ENCODE results near the gene RASD2.

RASD2 gene

DNA sequence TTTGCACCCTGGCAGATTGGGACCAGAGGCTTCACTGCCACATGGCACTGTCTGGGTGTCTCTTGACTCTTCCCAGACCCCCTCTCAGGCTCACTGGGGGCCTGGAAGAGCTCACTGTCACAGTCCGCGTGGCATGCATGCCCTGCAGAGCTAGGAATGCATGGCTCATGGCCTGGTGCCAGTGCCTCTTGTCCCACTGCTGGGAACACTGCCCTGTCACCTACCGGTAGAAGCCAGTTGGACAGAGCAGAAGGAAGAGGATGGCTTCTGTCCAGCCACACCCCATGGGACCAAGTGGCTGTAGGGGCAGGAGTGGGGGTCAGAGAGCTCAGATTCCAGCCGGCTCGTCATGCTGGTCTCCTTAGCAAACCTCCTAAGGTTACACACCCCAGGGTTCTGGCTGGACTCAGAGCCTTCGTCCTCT is 46.8 kb downstream of the RASD2 start:
- no peak for DNase-seq

GRCh38 chr22:35587896-35588295 is 47.3 kb downstream of the RASD2 start:
- DNase-seq: no peak

DNA sequence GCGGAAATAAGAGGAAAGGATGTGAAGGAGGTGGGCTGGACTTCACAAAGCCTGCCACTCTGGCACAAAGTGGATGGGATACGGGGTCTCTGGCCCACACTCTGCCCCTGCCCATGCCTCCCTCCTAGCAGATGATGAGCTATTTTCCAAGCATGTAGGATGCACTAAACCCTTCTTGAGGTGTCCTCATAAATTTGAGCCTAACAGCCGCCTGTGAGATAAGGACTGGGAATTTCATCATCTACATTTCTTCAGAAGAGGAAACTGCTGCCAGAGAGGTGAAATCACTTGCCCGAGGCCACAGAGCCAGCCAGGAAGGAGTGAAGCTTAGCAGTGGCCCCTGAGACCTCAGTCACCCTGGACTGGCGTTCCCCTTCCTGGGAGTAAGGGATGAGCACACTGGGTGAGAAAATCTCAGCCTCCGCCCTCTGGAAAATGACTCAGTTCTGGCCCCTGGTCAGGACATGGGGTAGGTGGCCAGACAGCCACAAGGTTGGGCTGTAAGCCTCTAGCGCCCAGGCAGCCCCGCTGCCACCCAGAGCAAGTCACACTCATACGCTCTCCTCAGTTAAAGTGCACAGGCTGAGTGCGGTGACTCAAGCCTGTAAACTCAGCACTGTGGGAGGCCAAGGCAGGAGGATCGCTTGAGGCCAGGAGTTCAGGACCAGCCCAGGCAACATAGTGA is 48.6 kb downstream of the RASD2 start:
- DNase-seq: no peak

- no peak for DNase-seq
Measured at GRCh38 chr22:35589756-35590093, 49.1 kb downstream of the RASD2 start.

DNA sequence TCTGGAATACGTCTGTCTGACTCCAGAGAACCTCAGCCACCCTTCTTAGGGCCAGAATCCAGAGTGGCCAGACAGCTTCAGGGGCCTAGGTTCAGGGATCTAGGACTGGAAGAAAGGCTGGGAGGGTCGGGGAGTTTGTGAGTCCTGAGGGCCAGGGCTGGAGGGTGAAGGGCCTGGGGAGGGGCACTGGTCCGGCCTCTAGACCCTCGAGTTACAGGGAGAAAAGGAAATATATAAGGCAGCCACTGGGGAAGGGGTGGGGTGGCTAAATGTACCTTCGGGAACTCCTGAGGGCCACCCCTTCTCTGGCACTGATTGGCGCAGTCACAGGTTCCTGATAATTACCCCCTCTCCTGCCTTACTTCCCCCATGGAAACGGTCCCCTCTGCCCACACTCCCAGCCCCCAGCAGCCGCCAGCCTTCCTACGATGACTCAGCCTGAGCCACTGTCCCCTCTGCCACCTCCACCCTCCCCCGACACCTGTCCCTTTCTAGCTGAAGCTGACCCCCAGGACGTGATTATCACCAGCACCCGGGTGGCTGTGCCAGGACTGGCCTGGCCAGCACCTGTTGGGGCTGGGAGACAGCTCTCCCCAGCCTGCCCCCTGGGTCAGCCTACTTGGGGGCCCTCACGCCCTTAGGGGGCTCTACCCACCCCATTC is 50.1 kb downstream of the RASD2 start:
- no peak for DNase-seq

DNA sequence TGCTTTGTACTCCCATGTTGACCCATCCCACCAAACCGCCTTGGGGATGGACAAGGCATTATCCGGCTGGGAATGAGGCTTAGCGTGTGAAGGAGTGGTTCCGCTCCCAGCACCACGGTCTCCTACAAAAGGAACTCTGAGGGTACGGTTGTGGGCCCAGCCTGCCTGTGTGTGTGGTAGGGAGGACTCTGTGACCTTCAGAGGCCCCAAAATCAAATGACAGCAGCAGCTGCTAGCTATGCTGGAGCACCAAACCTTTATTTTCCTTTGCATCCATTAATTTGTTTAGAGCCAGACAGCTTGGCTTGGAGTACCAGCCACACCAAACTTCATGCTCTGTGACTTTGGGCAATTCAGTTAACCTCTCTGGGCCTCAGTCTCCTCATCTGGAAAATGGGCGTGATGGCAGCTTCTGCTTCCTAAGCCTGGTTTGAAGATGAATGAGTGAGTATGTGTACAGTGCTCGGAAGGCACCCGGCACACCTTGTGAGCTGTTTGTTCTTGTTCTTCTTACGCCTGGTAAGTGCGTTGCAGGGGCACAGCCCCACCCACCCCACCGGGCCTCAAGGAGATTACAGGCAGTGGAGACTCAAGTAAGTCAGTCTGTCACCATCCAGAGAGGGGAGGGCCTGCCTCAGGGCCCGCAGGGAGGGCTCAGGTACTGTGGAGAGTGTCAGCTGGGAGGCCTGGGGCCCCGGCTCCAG is 51.2 kb downstream of the RASD2 start:
- DNase-seq: no peak

GRCh38 chr22:35592418-35592967 is 51.9 kb downstream of the RASD2 start:
- no peak for DNase-seq

- DNase-seq: no peak
Measured at GRCh38 chr22:35593071-35593890, 52.6 kb downstream of the RASD2 start.

DNA sequence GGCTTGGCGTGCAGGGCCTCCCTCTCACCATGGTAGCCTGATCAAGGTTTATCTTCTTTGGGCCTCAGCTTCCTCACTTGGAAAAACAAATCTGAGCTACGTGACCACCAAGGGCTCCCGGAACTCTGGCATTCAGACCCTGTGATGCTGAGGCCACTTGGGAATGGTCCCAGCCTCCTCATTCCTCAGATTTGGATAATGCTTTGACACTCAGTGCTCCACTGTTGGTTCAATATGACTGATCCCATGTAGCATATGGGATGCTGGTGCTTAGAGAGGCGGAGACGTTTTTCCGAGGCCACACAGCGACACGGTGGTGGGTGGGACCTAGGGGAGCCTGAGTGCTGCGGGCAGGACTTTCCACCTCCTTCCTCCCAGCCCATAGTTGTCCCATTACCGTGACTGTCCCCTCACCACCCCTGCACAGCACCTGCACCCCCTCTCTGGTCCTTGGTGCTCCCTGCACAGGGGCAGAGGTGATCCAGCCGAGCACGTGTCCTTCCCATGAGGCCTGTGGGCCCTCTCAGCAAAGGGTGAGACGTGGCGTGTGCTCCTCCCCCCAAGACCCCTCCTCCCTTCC is 53.4 kb downstream of the RASD2 start:
- DNase-seq: no peak

DNA sequence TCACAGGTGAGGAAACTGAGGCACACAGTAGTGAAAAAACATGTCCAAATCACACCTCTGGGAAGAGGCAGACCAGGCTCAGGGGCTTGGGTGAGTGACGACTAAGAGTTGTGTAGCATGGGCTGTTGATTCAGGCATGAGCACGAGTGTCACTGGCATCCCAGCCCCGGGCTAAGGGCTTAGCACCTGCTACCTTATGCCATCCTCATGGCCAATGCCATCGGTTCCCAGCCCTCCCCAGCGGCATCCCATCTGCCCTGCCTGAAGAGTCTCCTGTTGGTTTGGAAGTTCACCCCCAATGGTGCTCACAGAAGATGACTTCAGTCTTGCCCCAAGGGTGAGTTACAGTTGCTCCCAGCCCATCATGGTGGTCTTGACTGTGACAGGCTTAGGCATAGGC is 54.1 kb downstream of the RASD2 start:
- no peak for DNase-seq

DNA sequence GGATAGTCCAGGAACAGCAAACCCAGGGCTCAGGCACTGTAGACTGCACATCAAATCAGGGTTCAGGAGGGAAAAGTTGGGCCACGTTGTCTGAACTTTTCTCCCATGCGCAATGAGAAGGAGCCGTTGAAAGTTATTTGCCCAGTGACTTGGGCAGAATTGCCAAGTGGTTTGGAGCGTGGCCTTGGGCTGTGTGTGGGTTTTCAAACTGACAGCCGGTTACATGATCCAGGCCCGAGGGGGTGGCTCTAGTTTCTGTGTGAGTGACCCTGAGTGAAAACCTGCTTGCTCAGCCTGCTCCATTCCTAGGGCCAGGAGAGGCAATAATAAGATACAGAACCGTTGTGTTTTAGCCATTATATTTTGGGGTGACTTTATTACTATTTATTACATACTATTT is 56.2 kb downstream of the RASD2 start:
- no peak for DNase-seq

DNA sequence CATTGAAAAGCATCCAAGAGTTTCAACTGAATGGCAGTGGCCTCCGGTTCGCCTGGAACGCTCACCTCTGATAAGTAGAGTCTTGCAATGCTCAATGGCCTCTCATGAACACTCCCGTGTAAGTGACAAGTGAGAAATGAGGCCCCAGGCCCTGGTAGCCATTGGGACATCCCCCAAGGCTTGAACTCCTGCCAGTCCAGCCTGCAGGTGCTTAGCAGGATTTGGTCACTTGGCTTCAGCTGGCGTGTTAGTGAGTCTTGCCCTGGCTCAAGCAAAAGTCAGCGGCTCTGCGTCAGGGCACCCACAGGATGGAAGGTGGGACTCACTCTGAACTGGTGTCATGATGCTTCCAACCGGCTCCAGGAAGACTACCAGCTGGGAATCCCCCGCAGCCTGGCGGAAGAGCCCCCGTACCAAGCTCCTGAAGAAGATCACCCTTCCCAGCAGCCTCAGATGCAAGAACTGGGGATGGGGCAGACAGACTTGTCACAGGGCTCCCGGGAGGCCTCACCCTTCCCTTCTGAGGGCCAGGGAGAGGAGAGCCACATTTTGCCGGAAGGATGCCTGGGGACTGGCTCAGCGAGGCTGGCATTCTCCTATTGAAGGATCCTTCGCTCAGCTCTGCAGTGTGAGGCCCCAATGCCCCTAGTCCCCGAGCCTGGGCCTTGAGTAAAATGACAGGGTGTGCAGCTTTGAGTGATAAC is 57.2 kb downstream of the RASD2 start:
- no peak for DNase-seq

- no peak for DNase-seq
Measured at GRCh38 chr22:35598396-35598710, 57.7 kb downstream of the RASD2 start.

GRCh38 chr22:35599364-35599763 is 58.7 kb downstream of the RASD2 start:
- DNase-seq: no peak

DNA sequence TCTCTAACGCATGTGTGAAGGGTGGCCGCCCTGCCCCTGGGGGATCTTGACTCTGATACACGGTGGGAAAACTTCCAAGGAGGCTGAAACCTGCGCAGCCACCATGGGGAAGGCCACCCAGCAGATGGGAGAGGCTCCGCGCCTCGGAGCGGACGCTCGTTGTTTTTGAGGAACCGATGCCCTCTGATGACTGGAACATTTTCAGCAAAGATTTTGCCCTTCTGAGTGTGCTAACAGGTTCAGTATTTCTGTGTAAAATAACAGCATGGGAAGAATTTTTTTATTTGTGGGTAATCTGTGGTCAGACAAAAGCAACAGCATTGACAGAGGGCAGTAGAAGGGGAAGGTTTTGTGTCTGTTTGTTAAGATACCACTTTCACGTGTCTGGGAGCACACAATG is 59.8 kb downstream of the RASD2 start:
- no peak for DNase-seq

GRCh38 chr22:35601013-35601580 is 60.5 kb downstream of the RASD2 start:
- no peak for DNase-seq

GRCh38 chr22:35601743-35602615 is 61.3 kb downstream of the RASD2 start:
- DNase-seq: no peak

Data from activated CD4-positive, CD25-positive, alpha-beta regulatory T cell treated with anti-CD3 and anti-CD28 coated beads, Interleukin-2, amount 50 U/mL, for 72 hours (primary cell).